HepG2 (cell line): ENCODE data around the gene FNDC3B. TPM values are rescaled to one million over a fixed set of nuclear protein-coding genes. Genes with fewer than 3 reads are reported as not detected.

ENCODE experiments used
- CBFB ChIP-seq: sonication (generic); formaldehyde crosslinking; IDR thresholded peaks from 2 replicates; pipeline ENCODE4 v1.4.0; 2020; ENCODE audit warnings: missing genetic modification reagents
- ERF ChIP-seq: IDR thresholded peaks from 2 replicates; pipeline ENCODE4 v1.6.1; 2018; ENCODE audit warnings: missing biosample characterization, missing genetic modification reagents
- FOXA3 ChIP-seq: IDR thresholded peaks from 2 replicates; pipeline ENCODE4 v1.6.1; 2016; ENCODE audit warnings: missing genetic modification reagents, missing compliant biosample characterization
- HMG20B ChIP-seq: conservative IDR thresholded peaks from 2 replicates; pipeline ENCODE4 v1.6.1; 2016; ENCODE audit warnings: missing genetic modification reagents, missing compliant biosample characterization
- MBNL3 ChIP-seq: fragments of 250-450 bp; sonication (Bioruptor Pico); conservative IDR thresholded peaks from 2 replicates; pipeline ENCODE4 v1.8.0; 2022; ENCODE audit warnings: mild to moderate bottlenecking, inconsistent platforms
- MTA3 ChIP-seq: sonication (generic); formaldehyde crosslinking; IDR thresholded peaks from 2 replicates; pipeline ENCODE4 v1.4.0; 2020; ENCODE audit warnings: missing genetic modification reagents
- POLR2A ChIP-seq, 2 experiments: IDR thresholded peaks; 2 replicates each; pipeline ENCODE4 v1.6.1; 2011; ENCODE audit warnings: low read depth in 2 of 2, low read length in 2 of 2, mild to moderate bottlenecking in 1 of 2, moderate library complexity in 1 of 2; ENCODE audit not compliant: insufficient read depth in 1 of 2
- POLR2G ChIP-seq: fragments of 200-400 bp; formaldehyde crosslinking; IDR thresholded peaks from 2 replicates; pipeline ENCODE4 v1.6.1; 2018; ENCODE audit warnings: mild to moderate bottlenecking, low read depth, low read length, moderate library complexity
- RARA ChIP-seq: IDR thresholded peaks from 2 replicates; pipeline ENCODE4 v1.6.1; 2016; ENCODE audit warnings: missing genetic modification reagents, missing compliant biosample characterization
- SETDB1 ChIP-seq: sonication (generic); formaldehyde crosslinking; IDR thresholded peaks from 2 replicates; pipeline ENCODE4 v1.5.1; 2020; ENCODE audit warnings: missing genetic modification reagents, mild to moderate bottlenecking, borderline replicate concordance
- TSC22D2 ChIP-seq: sonication (generic); formaldehyde crosslinking; IDR thresholded peaks from 2 replicates; pipeline ENCODE4 v1.5.1; 2020; ENCODE audit warnings: missing genetic modification reagents, mild to moderate bottlenecking, borderline replicate concordance
- ZEB1 ChIP-seq: IDR thresholded peaks from 2 replicates; pipeline ENCODE4 v1.6.1; 2012; ENCODE audit warnings: mild to moderate bottlenecking, low read depth, inconsistent platforms; ENCODE audit not compliant: insufficient replicate concordance
- ZNF451 ChIP-seq: sonication (generic); formaldehyde crosslinking; IDR thresholded peaks from 2 replicates; pipeline ENCODE4 v1.5.0; 2020; ENCODE audit warnings: mild to moderate bottlenecking, missing genetic modification reagents
- ZNF496 ChIP-seq: sonication (generic); formaldehyde crosslinking; IDR thresholded peaks from 2 replicates; pipeline ENCODE4 v1.8.1; 2023; ENCODE audit warnings: mild to moderate bottlenecking, moderate library complexity, missing genetic modification reagents; ENCODE audit not compliant: insufficient replicate concordance
- ZNF550 ChIP-seq: sonication (generic); formaldehyde crosslinking; IDR thresholded peaks from 2 replicates; pipeline ENCODE4 v1.4.0; 2020; ENCODE audit warnings: mild to moderate bottlenecking, missing genetic modification reagents, borderline replicate concordance
- ZNF563 ChIP-seq: sonication (generic); formaldehyde crosslinking; IDR thresholded peaks from 2 replicates; pipeline ENCODE4 v1.8.0; 2022; ENCODE audit warnings: mild to moderate bottlenecking, moderate library complexity, missing genetic modification reagents
- polyA plus RNA-seq, 8 experiments: library from polyadenylated mRNA; depleted of rRNA in 3 of 8; stranded (reverse) in 7 of 8; unstranded in 1 of 8; fragments of >200 nt; fragmentation: Illumina TruSeq in 4 of 8; extraction: Trizol in 4 of 8; gene quantifications; 2 replicates each; pipeline versions ENCODE4 v1.2.1 to v1.2.3, GENCODE V29; 2011 to 2016; ENCODE audit warnings: low read depth in 4 of 8, missing spikeins in 1 of 8, mixed read lengths in 1 of 8; ENCODE audit not compliant: insufficient read depth in 1 of 8
- total RNA-seq, 5 experiments: library from RNA; depleted of rRNA; stranded (reverse); fragments of >200 nt; fragmentation: Illumina TruSeq; extraction: Trizol; gene quantifications; 2 replicates each; pipeline ENCODE4 v1.2.3, GENCODE V29; 2016; ENCODE audit warnings: low read depth in 1 of 5
- TF ChIP-seq, protein P1 (sequence below): sonication (generic); formaldehyde crosslinking; IDR thresholded peaks from 2 replicates; pipeline ENCODE4 v1.4.0; 2020; ENCODE audit warnings: missing genetic modification reagents, borderline replicate concordance
- TF ChIP-seq, protein P2 (sequence below): IDR thresholded peaks from 2 replicates; pipeline ENCODE4 v1.6.1; 2016
- TF ChIP-seq, protein P3 (sequence below): sonication (generic); formaldehyde crosslinking; IDR thresholded peaks from 2 replicates; pipeline ENCODE4 v1.5.1; 2020; ENCODE audit warnings: mild to moderate bottlenecking, missing genetic modification reagents, borderline replicate concordance

Gene FNDC3B
- total and polyA plus RNA-seq, 2 of the 13 experiments (the other 11 are each of a cell fraction or from before 2014, with no cell fraction given) = 74.8 to 103 TPM

DNA sequence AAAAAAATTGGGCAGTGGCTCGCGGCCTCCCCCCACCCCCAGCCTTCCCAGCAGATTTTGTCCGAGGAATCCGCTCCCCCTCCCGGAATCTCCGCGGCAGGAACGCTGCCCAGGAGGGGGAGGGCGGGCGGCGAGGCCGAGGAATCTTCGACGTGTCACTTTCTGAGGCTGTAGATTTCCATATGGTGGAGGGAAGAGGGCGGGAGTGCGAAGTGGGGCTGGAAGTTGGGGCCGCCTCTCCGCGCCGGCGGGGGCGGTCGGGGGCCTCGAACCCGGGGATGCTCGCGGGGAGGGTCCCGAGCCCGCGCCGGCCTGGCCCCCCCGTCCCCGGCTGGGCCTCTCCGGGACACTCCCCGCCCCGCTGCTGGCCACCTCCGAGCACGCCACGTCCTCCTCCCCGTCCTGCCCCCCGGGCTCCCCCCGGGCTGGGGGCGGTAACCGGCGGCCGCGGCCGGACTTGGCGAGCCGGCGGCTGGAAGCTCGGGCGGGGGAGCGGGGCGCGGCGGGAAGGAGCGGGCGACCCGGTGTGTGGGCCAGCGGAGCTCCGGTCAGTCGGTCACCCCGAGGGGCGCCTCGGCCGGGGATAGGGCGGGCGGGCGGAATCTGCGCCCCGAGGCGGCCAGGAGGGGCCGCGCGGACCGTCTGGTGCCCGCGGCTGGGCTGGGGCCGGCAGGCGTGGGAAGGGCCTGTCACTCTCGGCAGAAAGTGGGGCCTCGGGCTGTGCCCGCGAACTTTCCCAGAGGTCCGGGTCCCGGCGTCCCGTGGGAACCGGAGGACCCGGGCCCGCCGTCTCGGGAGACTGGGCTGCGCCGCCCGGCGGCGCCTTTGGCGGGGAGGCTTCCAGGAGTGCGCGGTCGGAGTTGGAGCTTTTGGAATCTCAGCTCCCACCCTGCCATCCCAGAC, 951 bp downstream of the FNDC3B start (continued):
- TF ChIP-seq, protein P1, sequence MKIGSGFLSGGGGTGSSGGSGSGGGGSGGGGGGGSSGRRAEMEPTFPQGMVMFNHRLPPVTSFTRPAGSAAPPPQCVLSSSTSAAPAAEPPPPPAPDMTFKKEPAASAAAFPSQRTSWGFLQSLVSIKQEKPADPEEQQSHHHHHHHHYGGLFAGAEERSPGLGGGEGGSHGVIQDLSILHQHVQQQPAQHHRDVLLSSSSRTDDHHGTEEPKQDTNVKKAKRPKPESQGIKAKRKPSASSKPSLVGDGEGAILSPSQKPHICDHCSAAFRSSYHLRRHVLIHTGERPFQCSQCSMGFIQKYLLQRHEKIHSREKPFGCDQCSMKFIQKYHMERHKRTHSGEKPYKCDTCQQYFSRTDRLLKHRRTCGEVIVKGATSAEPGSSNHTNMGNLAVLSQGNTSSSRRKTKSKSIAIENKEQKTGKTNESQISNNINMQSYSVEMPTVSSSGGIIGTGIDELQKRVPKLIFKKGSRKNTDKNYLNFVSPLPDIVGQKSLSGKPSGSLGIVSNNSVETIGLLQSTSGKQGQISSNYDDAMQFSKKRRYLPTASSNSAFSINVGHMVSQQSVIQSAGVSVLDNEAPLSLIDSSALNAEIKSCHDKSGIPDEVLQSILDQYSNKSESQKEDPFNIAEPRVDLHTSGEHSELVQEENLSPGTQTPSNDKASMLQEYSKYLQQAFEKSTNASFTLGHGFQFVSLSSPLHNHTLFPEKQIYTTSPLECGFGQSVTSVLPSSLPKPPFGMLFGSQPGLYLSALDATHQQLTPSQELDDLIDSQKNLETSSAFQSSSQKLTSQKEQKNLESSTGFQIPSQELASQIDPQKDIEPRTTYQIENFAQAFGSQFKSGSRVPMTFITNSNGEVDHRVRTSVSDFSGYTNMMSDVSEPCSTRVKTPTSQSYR (CRISPR knock-in tag) = peak; percentile 80
- TF ChIP-seq RARA (CRISPR knock-in tag) (peak; percentile 10), MTA3 (no peak), ZNF496 (CRISPR knock-in tag) (no peak), ZNF451 (CRISPR knock-in tag) (0 out of 2 replicates have a peak, but pooled peaks have one; percentile 49), ZNF563 (CRISPR knock-in tag) (peak; percentile 26; the same call in 1 of the 2 replicates), SETDB1 (no peak), POLR2A (IDR thresholded peaks at IDR 0.05; ENCODE audit: insufficient read depth in 1 of 2, low read depth in 2 of 2, low read length in 2 of 2) (peak; percentile 39 to 53), ZNF550 (CRISPR knock-in tag) (no peak), POLR2G (peak; percentile 50), MBNL3 (CRISPR knock-in tag) (no peak), CBFB (CRISPR knock-in tag) (no peak), FOXA3 (CRISPR knock-in tag) (peak; percentile 23; the same call in 1 of the 2 replicates), ZEB1 (no peak), TSC22D2 (CRISPR knock-in tag) (0 out of 2 replicates have a peak, but pooled peaks have one; percentile 73), ERF (CRISPR knock-in tag) (no peak), HMG20B (no peak)
- TF ChIP-seq, protein P2, sequence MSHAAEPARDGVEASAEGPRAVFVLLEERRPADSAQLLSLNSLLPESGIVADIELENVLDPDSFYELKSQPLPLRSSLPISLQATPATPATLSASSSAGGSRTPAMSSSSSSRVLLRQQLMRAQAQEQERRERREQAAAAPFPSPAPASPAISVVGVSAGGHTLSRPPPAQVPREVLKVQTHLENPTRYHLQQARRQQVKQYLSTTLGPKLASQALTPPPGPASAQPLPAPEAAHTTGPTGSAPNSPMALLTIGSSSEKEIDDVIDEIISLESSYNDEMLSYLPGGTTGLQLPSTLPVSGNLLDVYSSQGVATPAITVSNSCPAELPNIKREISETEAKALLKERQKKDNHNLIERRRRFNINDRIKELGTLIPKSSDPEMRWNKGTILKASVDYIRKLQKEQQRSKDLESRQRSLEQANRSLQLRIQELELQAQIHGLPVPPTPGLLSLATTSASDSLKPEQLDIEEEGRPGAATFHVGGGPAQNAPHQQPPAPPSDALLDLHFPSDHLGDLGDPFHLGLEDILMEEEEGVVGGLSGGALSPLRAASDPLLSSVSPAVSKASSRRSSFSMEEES (CRISPR knock-in tag) = 0 out of 2 replicates have a peak, but pooled peaks have one; percentile 13
- TF ChIP-seq, protein P3, sequence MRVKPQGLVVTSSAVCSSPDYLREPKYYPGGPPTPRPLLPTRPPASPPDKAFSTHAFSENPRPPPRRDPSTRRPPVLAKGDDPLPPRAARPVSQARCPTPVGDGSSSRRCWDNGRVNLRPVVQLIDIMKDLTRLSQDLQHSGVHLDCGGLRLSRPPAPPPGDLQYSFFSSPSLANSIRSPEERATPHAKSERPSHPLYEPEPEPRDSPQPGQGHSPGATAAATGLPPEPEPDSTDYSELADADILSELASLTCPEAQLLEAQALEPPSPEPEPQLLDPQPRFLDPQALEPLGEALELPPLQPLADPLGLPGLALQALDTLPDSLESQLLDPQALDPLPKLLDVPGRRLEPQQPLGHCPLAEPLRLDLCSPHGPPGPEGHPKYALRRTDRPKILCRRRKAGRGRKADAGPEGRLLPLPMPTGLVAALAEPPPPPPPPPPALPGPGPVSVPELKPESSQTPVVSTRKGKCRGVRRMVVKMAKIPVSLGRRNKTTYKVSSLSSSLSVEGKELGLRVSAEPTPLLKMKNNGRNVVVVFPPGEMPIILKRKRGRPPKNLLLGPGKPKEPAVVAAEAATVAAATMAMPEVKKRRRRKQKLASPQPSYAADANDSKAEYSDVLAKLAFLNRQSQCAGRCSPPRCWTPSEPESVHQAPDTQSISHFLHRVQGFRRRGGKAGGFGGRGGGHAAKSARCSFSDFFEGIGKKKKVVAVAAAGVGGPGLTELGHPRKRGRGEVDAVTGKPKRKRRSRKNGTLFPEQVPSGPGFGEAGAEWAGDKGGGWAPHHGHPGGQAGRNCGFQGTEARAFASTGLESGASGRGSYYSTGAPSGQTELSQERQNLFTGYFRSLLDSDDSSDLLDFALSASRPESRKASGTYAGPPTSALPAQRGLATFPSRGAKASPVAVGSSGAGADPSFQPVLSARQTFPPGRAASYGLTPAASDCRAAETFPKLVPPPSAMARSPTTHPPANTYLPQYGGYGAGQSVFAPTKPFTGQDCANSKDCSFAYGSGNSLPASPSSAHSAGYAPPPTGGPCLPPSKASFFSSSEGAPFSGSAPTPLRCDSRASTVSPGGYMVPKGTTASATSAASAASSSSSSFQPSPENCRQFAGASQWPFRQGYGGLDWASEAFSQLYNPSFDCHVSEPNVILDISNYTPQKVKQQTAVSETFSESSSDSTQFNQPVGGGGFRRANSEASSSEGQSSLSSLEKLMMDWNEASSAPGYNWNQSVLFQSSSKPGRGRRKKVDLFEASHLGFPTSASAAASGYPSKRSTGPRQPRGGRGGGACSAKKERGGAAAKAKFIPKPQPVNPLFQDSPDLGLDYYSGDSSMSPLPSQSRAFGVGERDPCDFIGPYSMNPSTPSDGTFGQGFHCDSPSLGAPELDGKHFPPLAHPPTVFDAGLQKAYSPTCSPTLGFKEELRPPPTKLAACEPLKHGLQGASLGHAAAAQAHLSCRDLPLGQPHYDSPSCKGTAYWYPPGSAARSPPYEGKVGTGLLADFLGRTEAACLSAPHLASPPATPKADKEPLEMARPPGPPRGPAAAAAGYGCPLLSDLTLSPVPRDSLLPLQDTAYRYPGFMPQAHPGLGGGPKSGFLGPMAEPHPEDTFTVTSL (CRISPR knock-in tag) = no peak
